ENCODE measurements around the gene CLDN14.

- TF ChIP-seq CTCF (IDR thresholded peaks at IDR 0.05) (no peak), POLR2A (IDR thresholded peaks at IDR 0.05) (no peak)
Observed at GRCh38 chr21:36425286-36425685, 54.6 kb downstream of the CLDN14 start.

All from thyroid gland (tissue), 4 donors.